Transverse colon (tissue), 3 donors: ENCODE measurements around the gene TF.

Experiments
- CTCF ChIP-seq, 5 experiments: fragments of 200-600 bp in 3 of 5; fragments of 450-650 bp in 2 of 5; sonication (generic) in 3 of 5; IDR thresholded peaks; 1 replicate in 2 of 5; 2 replicates in 3 of 5; pipeline ENCODE4 v1.5.1; 2016 to 2017; ENCODE audit warnings: antibody characterized with exemption in 5 of 5, inconsistent platforms in 3 of 5, mild to moderate bottlenecking in 2 of 5, moderate library complexity in 1 of 5
- POLR2A ChIP-seq: fragments of 450-650 bp; IDR thresholded peaks from one replicate; pipeline ENCODE4 v1.6.1; 2016; ENCODE audit warnings: antibody characterized with exemption, mild to moderate bottlenecking, moderate library complexity

GRCh38 chr3:133775835-133776234, 29.6 kb downstream of the TF start:
- no peak for TF ChIP-seq CTCF (IDR thresholded peaks at IDR 0.05)
- TF ChIP-seq POLR2A: no peak
